ENCODE results near the gene PRDM16. TPM values are rescaled to one million over a fixed set of nuclear protein-coding genes. Genes with fewer than 3 reads are reported as not detected.

Gene PRDM16
- total and polyA plus RNA-seq, 2 of the 13 experiments (the other 11 are each of a cell fraction or from before 2014, with no cell fraction given) = 0.15 to 0.81 TPM

DNA sequence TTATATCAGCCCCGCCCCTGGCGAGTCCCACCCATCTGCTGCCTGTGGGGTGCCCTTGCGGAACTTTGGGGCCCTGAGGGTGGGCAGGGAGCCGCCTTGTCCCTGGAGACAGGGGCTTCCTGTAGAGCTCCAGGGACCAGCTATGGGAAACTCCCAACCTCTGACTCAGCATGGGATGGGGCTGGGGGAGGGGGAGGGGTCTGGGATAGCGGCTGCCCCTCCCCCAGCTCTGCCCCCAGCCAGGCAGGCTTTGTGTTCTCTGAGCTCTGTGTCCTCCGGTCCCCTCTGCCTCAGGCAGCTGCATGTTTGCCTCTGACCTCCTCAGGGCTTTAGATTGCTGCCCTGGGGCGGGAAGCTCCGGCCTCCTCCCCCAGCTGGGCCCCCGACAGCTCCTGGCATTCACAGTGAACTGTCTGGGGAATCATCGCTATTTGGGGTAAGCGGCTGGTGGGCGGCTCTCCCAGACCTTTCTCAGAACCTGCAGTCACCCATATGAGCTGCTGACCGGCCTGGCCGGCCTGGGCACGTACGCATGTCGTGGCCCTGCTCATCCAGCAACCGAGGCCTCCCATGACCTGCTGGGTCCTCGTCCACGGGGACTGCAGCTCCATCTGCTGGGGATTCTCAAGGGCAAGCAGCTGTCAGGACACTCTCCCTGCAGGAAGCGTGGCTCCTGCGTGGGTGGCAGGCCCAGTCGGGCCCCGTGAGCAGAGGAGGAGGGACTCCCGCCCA, 402.5 kb downstream of the PRDM16 start (continued):
- TF ChIP-seq, protein P1, sequence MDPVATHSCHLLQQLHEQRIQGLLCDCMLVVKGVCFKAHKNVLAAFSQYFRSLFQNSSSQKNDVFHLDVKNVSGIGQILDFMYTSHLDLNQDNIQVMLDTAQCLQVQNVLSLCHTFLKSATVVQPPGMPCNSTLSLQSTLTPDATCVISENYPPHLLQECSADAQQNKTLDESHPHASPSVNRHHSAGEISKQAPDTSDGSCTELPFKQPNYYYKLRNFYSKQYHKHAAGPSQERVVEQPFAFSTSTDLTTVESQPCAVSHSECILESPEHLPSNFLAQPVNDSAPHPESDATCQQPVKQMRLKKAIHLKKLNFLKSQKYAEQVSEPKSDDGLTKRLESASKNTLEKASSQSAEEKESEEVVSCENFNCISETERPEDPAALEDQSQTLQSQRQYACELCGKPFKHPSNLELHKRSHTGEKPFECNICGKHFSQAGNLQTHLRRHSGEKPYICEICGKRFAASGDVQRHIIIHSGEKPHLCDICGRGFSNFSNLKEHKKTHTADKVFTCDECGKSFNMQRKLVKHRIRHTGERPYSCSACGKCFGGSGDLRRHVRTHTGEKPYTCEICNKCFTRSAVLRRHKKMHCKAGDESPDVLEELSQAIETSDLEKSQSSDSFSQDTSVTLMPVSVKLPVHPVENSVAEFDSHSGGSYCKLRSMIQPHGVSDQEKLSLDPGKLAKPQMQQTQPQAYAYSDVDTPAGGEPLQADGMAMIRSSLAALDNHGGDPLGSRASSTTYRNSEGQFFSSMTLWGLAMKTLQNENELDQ (CRISPR knock-in tag; IDR thresholded peaks at IDR 0.05; ENCODE audit: borderline replicate concordance) = no peak
- 0 out of 2 replicates have a peak, but pooled peaks have one; percentile 61 for TF ChIP-seq REL (CRISPR knock-in tag; conservative IDR thresholded peaks at IDR 0.05)
- peak; percentile 82 for TF ChIP-seq ZNF709 (CRISPR knock-in tag; IDR thresholded peaks at IDR 0.05)
- TF ChIP-seq, protein P2, sequence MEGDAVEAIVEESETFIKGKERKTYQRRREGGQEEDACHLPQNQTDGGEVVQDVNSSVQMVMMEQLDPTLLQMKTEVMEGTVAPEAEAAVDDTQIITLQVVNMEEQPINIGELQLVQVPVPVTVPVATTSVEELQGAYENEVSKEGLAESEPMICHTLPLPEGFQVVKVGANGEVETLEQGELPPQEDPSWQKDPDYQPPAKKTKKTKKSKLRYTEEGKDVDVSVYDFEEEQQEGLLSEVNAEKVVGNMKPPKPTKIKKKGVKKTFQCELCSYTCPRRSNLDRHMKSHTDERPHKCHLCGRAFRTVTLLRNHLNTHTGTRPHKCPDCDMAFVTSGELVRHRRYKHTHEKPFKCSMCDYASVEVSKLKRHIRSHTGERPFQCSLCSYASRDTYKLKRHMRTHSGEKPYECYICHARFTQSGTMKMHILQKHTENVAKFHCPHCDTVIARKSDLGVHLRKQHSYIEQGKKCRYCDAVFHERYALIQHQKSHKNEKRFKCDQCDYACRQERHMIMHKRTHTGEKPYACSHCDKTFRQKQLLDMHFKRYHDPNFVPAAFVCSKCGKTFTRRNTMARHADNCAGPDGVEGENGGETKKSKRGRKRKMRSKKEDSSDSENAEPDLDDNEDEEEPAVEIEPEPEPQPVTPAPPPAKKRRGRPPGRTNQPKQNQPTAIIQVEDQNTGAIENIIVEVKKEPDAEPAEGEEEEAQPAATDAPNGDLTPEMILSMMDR (CRISPR knock-in tag; IDR thresholded peaks at IDR 0.05) = peak; percentile 96
- no peak for TF ChIP-seq AGO1 (IDR thresholded peaks at IDR 0.05; ENCODE audit: low read depth, low read length, poor library complexity, severe bottlenecking)
- TF ChIP-seq ZBTB20 (CRISPR knock-in tag; IDR thresholded peaks at IDR 0.05; ENCODE audit: borderline replicate concordance, low read depth) = peak; percentile 84; the same call in 1 of the 2 replicates
- peak; percentile 58; the same call in 1 of the 2 replicates for TF ChIP-seq NCOR1 (IDR thresholded peaks at IDR 0.05; ENCODE audit: borderline replicate concordance, low read length)
- TF ChIP-seq MYNN (CRISPR knock-in tag; IDR thresholded peaks at IDR 0.05; ENCODE audit: low read depth) = no peak
- no peak for TF ChIP-seq ZNF569 (CRISPR knock-in tag; IDR thresholded peaks at IDR 0.05; ENCODE audit: borderline replicate concordance)
- TF ChIP-seq ZNF724P (CRISPR knock-in tag; IDR thresholded peaks at IDR 0.05; ENCODE audit: borderline replicate concordance) = peak; percentile 96; the same call in 1 of the 2 replicates
- TF ChIP-seq ZNF552 (CRISPR knock-in tag; IDR thresholded peaks at IDR 0.05; ENCODE audit: borderline replicate concordance) = peak; percentile 78; the same call in 1 of the 2 replicates
- TF ChIP-seq, protein P3, sequence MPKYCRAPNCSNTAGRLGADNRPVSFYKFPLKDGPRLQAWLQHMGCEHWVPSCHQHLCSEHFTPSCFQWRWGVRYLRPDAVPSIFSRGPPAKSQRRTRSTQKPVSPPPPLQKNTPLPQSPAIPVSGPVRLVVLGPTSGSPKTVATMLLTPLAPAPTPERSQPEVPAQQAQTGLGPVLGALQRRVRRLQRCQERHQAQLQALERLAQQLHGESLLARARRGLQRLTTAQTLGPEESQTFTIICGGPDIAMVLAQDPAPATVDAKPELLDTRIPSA (CRISPR knock-in tag; IDR thresholded peaks at IDR 0.05; ENCODE audit: borderline replicate concordance) = no peak
- TF ChIP-seq ZNF644 (CRISPR knock-in tag; IDR thresholded peaks at IDR 0.05; ENCODE audit: low read depth) = 0 out of 2 replicates have a peak, but pooled peaks have one; percentile 6
- TF ChIP-seq, protein P4, sequence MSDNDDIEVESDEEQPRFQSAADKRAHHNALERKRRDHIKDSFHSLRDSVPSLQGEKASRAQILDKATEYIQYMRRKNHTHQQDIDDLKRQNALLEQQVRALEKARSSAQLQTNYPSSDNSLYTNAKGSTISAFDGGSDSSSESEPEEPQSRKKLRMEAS (IDR thresholded peaks at IDR 0.05) = peak; percentile 86
- peak; percentile 82; the same call in 1 of the 2 replicates for TF ChIP-seq ZNF788 (CRISPR knock-in tag; IDR thresholded peaks at IDR 0.05; ENCODE audit: borderline replicate concordance)
- peak; percentile 49; the same call in 1 of the 2 replicates for TF ChIP-seq REPIN1 (CRISPR knock-in tag; IDR thresholded peaks at IDR 0.05; ENCODE audit: borderline replicate concordance, low read depth)
- TF ChIP-seq, protein P5, sequence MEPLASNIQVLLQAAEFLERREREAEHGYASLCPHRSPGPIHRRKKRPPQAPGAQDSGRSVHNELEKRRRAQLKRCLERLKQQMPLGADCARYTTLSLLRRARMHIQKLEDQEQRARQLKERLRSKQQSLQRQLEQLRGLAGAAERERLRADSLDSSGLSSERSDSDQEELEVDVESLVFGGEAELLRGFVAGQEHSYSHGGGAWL (CRISPR knock-in tag; IDR thresholded peaks at IDR 0.05) = peak; percentile 73
- TF ChIP-seq, protein P6, sequence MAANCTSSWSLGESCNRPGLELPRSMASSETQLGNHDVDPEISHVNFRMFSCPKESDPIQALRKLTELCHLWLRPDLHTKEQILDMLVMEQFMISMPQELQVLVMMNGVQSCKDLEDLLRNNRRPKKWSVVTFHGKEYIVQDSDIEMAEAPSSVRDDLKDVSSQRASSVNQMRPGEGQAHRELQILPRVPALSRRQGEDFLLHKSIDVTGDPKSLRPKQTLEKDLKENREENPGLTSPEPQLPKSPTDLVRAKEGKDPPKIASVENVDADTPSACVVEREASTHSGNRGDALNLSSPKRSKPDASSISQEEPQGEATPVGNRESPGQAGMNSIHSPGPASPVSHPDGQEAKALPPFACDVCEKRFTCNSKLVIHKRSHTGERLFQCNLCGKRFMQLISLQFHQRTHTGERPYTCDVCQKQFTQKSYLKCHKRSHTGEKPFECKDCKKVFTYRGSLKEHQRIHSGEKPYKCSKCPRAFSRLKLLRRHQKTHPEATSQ (CRISPR knock-in tag; IDR thresholded peaks at IDR 0.05; ENCODE audit: borderline replicate concordance) = peak; percentile 48; the same call in 1 of the 2 replicates
- peak; percentile 86 for TF ChIP-seq ATF7-NPFF (CRISPR knock-in tag; IDR thresholded peaks at IDR 0.05; ENCODE audit: low read depth)
- peak; percentile 78; the same call in 1 of the 2 replicates for TF ChIP-seq ZFP90 (CRISPR knock-in tag; IDR thresholded peaks at IDR 0.05; ENCODE audit: borderline replicate concordance)
- TF ChIP-seq ZNF124 (CRISPR knock-in tag; IDR thresholded peaks at IDR 0.05) = peak; percentile 80; the same call in 1 of the 2 replicates
